Keratinocyte (primary cell): ENCODE results near the gene POU3F1.

Experiments
- EZH2 ChIP-seq: IDR thresholded peaks from one replicate; pipeline ENCODE4 v1.6.1; 2012; ENCODE audit warnings: inconsistent platforms, mild to moderate bottlenecking, low read length, moderate library complexity
- TF ChIP-seq, protein P1 (sequence below), 3 experiments: IDR thresholded peaks in 1 of 3; conservative IDR thresholded peaks in 1 of 3; optimal IDR thresholded peaks in 1 of 3; 2 replicates in 2 of 3; 3 replicates in 1 of 3; pipeline versions ENCODE3 to v1.5.1; 2011; ENCODE audit warnings: low read length in 3 of 3, mild to moderate bottlenecking in 3 of 3, moderate library complexity in 2 of 3, control low read depth in 1 of 3, inconsistent platforms in 1 of 3; ENCODE audit not compliant: insufficient read depth in 2 of 3; ENCODE audit errors: extremely low read depth in 1 of 3

DNA sequence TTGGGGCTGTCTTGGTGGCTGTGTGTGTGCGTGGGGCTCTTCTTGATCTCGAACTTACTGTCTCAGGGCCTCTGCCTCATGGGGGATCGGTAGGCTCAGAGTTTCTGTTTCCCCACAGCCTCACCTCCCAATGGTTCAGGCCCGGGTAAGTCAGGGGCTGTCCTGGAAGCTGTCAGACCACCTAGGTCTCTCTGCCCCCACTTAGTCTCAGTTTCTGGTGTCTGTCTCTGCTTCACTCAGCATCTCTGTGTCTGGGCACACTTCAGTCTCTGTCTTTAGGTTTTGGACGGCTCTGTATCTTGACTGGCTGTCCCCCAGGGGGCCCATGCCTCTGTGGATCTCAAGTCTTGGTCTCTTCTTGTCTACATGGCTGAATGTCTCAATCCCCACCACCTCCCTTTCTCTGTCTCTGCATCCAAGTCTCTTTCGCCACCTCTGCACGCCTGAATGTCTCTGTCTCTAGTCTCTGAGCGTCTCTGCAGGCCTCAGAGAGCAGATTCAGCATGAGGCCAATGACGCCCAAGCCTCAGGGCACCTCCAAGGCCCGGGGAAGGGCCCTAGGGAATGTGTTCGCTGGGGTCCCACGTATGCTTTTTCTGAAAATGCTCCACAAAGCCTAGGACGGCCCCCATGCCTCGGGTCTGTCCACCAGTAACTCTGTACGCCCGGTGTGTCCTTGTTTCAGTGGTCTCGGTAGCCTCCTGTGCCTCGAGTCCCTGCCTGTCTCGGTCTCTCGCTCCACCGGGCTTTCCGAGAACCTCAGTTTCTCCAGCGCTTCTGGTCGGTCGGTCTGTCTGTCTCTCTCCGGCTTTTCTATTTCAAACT lies 42.1 kb downstream of the POU3F1 start:
- no peak for TF ChIP-seq EZH2
- TF ChIP-seq, protein P1, sequence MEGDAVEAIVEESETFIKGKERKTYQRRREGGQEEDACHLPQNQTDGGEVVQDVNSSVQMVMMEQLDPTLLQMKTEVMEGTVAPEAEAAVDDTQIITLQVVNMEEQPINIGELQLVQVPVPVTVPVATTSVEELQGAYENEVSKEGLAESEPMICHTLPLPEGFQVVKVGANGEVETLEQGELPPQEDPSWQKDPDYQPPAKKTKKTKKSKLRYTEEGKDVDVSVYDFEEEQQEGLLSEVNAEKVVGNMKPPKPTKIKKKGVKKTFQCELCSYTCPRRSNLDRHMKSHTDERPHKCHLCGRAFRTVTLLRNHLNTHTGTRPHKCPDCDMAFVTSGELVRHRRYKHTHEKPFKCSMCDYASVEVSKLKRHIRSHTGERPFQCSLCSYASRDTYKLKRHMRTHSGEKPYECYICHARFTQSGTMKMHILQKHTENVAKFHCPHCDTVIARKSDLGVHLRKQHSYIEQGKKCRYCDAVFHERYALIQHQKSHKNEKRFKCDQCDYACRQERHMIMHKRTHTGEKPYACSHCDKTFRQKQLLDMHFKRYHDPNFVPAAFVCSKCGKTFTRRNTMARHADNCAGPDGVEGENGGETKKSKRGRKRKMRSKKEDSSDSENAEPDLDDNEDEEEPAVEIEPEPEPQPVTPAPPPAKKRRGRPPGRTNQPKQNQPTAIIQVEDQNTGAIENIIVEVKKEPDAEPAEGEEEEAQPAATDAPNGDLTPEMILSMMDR (optimal IDR thresholded peaks at IDR 0.05 in 1 of 3, IDR thresholded peaks at IDR 0.05 in 1 of 3, conservative IDR thresholded peaks at IDR 0.05 in 1 of 3; ENCODE audit: extremely low read depth in 1 of 3, insufficient read depth in 2 of 3, low read length in 3 of 3): peak in 1 of 3 experiments; percentile 12
